Lower lobe of right lung (tissue), 2 donors: ENCODE measurements around the gene ADCK2. TPM values are rescaled to one million over a fixed set of nuclear protein-coding genes. Genes with fewer than 3 reads are reported as not detected.

Experiments used
- ATAC-seq, 2 donors: fragments of 200-7000 bp; cut with Tn5 transposase; one replicate each; pipeline ENCODE4 v1.9.1; 2020 to 2022; ENCODE audit warnings: mild to moderate bottlenecking in 2 of 2, moderate library complexity in 2 of 2
- DNase-seq: peaks from one replicate; pipeline ENCODE4 v3.0.0-alpha.2; 2020
- H3K27ac ChIP-seq: fragments of 200-600 bp; one replicate; pipeline ENCODE4 v1.8.0; 2022
- H3K27me3 ChIP-seq: fragments of 200-600 bp; one replicate; pipeline ENCODE4 v1.8.0; 2022; ENCODE audit warnings: low read depth
- H3K36me3 ChIP-seq: fragments of 200-600 bp; one replicate; pipeline ENCODE4 v1.8.0; 2022; ENCODE audit warnings: mild to moderate bottlenecking
- H3K4me1 ChIP-seq: fragments of 200-600 bp; one replicate; pipeline ENCODE4 v1.8.0; 2022
- H3K4me3 ChIP-seq: fragments of 200-600 bp; one replicate; pipeline ENCODE4 v1.8.0; 2022; ENCODE audit warnings: mild to moderate bottlenecking
- H3K9me3 ChIP-seq: fragments of 200-600 bp; one replicate; pipeline ENCODE4 v1.8.0; 2022
- CTCF ChIP-seq: fragments of 200-600 bp; IDR thresholded peaks from one replicate; pipeline ENCODE4 v1.8.0; 2022; ENCODE audit warnings: antibody characterized with exemption, mild to moderate bottlenecking
- intact Hi-C: fragments of 100-400 bp; cut with DNase I; formaldehyde crosslinking; loops from one replicate; pipeline ENCODE4 v1.11.0; 2022
- total RNA-seq: library from RNA; stranded (reverse); fragmentation: NEBNext Ultra II Directional; extraction: Animal tissue kit (Norgen Biotek cat#: 25700); gene quantifications from one replicate; pipeline ENCODE4 v1.2.1, GENCODE V29; 2021
- donor health status: DM: no; HTN: yes; CAD: no; lungs with severe emphysema.

The ADCK2 gene
- total RNA-seq, 1 donor from 2014 or later = 18.9 TPM

DNA sequence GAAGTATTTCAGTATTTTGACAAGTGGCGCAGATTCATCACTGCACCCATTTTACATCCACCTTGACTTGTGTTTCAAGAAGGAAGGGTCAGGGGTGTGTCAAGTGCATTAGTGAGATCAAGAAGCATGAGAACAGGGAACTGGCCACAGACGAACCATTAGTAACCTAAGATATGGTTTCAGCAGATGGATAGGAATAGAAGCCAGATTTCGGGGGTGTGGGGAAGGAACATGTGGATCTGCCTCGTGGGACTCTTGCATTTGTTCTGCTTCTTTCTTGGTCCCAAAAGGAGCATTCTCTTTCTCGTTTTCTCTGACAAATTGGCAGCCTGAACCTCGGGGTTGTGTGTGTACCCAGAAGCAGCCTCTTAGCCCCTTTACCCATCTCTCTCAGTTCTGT lies 41.7 kb upstream of the ADCK2 start:
- H3K27ac ChIP-seq = peak overlapping the region; percentile 31

DNA sequence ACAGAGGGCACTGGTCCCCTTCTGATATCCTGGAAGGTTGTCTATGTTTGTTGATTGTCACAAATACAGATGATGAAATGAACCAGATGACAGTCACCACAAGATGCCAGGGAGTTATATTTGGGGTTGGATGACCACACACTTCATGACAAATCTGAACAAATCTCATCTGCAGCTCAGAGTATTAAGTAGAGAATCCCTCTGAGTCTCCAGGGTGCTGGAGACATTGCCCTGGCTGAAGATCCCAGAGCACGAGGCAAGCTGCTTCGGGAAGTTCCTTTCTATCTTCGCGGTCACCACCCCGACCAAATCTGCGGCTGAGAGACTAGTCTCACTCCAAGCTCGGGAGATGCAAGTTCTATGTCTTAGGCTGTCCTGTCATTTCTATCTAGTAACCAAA lies 41.1 kb upstream of the ADCK2 start:
- no peak for ATAC-seq
- no peak for DNase-seq
- intact Hi-C loops = no loop called here

More for the DNA sequence above, 41.7 kb upstream of the ADCK2 start:
- Histone ChIP-seq H3K9me3 (no peaks in the 10 kb centered on the region), H3K27me3 (peaks cover 1% of the 10 kb centered on the region), H3K36me3 (no peaks in the 10 kb centered on the region), H3K4me1 (peaks cover 25% of the 10 kb centered on the region), H3K4me3 (no peak overlapping the region)
- intact Hi-C loops = no loop called here
- no peak for TF ChIP-seq CTCF
- no peak for DNase-seq
- no peak for ATAC-seq

DNA sequence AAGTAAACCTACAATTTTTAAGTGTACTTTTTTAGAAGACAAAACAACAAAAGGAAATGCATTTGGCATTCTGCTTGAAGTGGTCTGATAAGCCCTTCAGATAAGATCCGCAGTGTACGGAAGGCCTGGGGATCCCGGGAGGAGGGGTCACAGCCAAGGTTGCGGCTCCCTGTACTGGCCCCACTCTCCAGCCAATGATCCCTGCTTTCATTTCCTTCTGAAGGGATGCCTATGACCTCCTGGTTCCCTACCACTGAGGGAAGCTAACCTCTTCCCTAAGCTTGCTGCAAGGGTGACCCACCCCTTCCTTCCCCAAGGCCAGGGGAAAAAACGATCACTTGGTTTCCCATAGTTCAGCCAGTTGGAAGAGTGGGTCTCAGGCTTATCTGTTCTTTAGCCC lies 37.4 kb upstream of the ADCK2 start:
- H3K27ac ChIP-seq = peak overlapping the region; percentile 46
- TF ChIP-seq CTCF = no peak
- ATAC-seq (no peak), DNase-seq (no peak)
- no peak overlapping the region for H3K4me3 ChIP-seq
- intact Hi-C loops = no loop called here
- no peaks in the 10 kb centered on the region for H3K36me3 ChIP-seq
- H3K9me3 ChIP-seq = no peaks in the 10 kb centered on the region
- peaks cover 31% of the 10 kb centered on the region for H3K27me3 ChIP-seq
- peaks cover 41% of the 10 kb centered on the region for H3K4me1 ChIP-seq

More for the DNA sequence above, 41.1 kb upstream of the ADCK2 start:
- Histone ChIP-seq H3K27me3 (peaks cover 4% of the 10 kb centered on the region), H3K36me3 (no peaks in the 10 kb centered on the region), H3K4me1 (peaks cover 27% of the 10 kb centered on the region), H3K9me3 (no peaks in the 10 kb centered on the region), H3K27ac (peak overlapping the region; percentile 31), H3K4me3 (no peak overlapping the region)
- no peak for TF ChIP-seq CTCF

DNA sequence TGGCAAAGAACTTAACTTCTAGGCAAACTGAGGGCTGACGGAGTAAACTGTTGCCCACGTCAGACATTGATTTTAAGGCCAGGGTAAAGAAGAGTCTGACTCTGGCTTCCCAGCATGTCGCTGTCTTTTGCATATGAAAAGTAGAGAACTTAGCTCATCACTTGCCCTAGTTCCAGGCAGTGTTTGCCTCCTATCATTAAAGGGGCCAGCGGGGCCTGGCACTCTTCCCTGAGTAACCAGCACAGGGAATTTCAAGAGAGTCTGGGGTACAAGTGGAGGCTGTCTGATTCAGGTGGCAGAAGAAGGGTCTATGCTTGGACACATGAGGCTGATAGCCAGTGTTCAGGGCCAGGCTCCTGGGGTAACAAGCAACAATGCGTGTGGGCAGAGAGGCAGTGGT lies 36.9 kb upstream of the ADCK2 start:
- H3K4me3 ChIP-seq = no peak overlapping the region
- no peak for DNase-seq
- H3K4me1 ChIP-seq = peaks cover 39% of the 10 kb centered on the region
- H3K27me3 ChIP-seq = peaks cover 33% of the 10 kb centered on the region
- TF ChIP-seq CTCF = no peak
- no peaks in the 10 kb centered on the region for H3K36me3 ChIP-seq
- no peaks in the 10 kb centered on the region for H3K9me3 ChIP-seq
- intact Hi-C loops = no loop called here
- no peak for ATAC-seq
- peak overlapping the region; percentile 46 for H3K27ac ChIP-seq

GRCh38 chr7:140637400-140637799 lies 35.3 kb upstream of the ADCK2 start:
- Histone ChIP-seq H3K27me3 (peaks cover 45% of the 10 kb centered on the region), H3K4me1 (peaks cover 35% of the 10 kb centered on the region), H3K27ac (peak overlapping the region; percentile 34), H3K9me3 (no peaks in the 10 kb centered on the region), H3K4me3 (no peak overlapping the region), H3K36me3 (no peaks in the 10 kb centered on the region)
- intact Hi-C loops = no loop called here
- no peak for TF ChIP-seq CTCF
- no peak for ATAC-seq
- DNase-seq = no peak
